22Rv1 (cell line): ENCODE results near the gene NAA25.
"Not testable (repeated sequence)": the region's sequence is repeated elsewhere in the genome, so short reads cannot be mapped to it uniquely, and the experiment has no call there.

Experiments
- H3K27ac ChIP-seq: fragments of 450-650 bp; 2 replicates; pipeline ENCODE4 v1.5.1; 2017
- CTCF ChIP-seq: fragments of 450-650 bp; IDR thresholded peaks from 2 replicates; pipeline ENCODE4 v1.5.1; 2017; ENCODE audit warnings: mild to moderate bottlenecking
- ZFX ChIP-seq: fragments of 450-650 bp; IDR thresholded peaks from 2 replicates; pipeline ENCODE4 v1.6.1; 2017; ENCODE audit warnings: antibody characterized with exemption, borderline replicate concordance

The NAA25 gene

DNA sequence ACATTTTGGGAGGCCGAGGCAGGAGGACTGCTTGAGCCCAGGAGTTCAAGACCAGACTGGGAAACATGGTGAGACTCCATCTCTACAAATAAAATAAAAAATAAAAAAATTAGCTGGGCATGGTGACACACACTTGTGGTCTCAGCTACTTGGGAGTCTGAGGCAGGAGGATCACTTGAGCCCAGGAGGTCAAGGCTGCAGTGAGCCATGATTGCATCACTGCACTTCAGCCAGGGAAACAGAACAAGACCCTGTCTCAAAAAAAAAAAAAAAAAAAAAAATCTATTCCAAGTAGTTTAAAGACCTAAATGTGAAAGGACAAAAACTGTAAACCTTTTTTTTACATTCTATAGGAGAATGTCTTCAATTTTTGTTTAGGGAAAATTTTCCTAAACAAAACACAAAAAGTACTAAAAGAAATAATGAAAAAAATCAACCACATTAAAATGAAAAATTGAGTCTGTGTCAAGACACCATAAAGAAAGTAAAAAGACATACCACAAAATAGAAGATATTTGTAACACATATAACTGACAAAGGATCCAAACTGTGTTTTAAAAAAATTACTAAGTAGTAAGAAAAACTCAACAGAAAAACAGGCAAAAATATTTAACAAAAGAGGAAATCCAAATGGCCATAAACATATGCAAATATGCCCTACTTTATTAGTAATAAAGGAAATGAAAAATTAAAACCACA, 112.7 kb downstream of the NAA25 start:
- TF ChIP-seq CTCF (no peak), ZFX (no peak)
- no peak overlapping the region for H3K27ac ChIP-seq

GRCh38 chr12:111994211-111995111, 114.1 kb downstream of the NAA25 start:
- H3K27ac ChIP-seq: not testable (repeated sequence)

DNA sequence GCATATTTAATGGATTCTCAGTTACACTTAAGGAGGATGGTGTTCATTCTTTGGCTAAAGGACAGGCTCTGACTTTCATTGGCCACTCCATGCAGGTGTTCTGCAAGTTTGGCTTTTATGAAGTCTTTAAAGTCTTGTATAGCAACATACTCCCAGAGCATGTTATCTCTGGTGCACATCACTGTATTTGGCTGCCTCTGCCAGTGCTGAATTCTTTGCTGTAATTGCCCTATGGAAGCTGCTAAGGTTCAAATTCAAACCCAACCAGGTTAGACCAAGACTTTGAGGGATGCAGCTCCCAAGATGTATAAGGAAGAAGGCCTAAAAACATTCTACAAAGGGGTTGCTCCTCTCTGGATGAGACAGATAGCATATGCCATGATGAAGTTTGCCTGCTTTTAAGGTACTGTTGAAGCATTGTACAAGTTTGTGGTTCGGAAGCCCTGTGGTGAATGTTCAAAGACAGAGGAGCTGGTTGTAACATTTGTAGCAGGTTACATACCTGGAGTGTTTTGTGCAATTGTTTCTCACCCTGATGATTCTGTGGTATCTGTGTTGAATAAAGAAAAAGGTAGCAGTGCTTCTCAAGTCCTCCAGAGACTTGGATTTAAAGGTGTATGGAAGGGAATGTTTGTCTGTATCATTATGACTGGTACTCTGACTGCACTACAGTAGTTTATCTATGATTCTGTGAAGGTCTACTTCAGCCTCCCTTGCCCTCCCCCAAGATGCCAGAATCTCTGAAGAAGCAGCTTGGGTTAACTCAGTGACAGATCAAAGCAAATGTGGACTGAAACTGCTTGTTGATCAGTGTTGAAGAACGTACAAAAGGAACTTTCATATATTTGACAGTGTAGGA, 115.1 kb downstream of the NAA25 start:
- no peak overlapping the region for H3K27ac ChIP-seq
- TF ChIP-seq CTCF (no peak), ZFX (no peak)

- no peak for TF ChIP-seq ZFX
- no peak for TF ChIP-seq CTCF
- H3K27ac ChIP-seq: no peak overlapping the region
Observed at GRCh38 chr12:111992464-111992863, 116.1 kb downstream of the NAA25 start.

DNA sequence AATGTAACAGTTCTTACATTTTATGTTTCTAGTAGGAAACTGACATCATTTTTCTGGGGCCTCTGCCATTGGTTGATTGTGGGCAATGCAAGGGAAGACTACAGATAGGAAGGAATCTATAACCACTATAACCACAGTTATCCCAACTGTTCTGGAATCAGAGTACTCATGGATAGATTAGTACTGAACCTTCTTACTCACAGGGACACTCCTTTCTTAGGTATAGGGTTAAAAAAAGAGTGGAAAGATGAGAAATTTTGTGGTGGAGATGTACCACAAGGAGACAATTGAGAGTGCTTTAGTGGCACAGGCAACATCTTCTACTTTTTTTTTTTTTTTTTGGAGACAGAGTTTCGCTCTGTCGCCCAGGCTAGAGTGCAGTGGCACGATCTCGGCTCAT, 116.6 kb downstream of the NAA25 start:
- H3K27ac ChIP-seq: no peak overlapping the region
- no peak for TF ChIP-seq ZFX
- no peak for TF ChIP-seq CTCF

- TF ChIP-seq ZFX: no peak
- H3K27ac ChIP-seq: no peak overlapping the region
Observed at GRCh38 chr12:111991535-111991934, 117.0 kb downstream of the NAA25 start.

DNA sequence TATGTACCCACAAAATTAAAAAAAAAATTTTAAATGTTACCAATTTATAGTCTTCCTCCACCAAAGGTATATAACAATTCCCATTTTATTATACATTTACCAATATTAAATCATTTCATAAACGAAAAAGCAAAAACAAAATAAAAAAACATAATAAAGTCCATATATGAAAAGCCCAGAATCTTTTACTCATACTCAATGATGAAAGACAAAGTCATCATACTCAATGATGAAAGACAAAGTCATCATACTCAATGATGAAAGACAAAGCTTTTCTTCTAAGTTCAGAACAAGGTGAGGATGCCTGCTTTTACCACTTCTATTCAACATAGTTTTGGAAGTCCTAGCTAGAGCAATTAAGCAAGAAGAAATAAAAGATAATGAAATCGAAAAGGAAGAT, 123.8 kb downstream of the NAA25 start:
- no peak overlapping the region for H3K27ac ChIP-seq
- TF ChIP-seq ZFX (no peak), CTCF (no peak)
